MG63 (cell line): ENCODE measurements around the gene UGT1A7. TPM values are rescaled to one million over a fixed set of nuclear protein-coding genes. Genes with fewer than 3 reads are reported as not detected.

Experiments
- DNase-seq: peaks from one replicate; pipeline ENCODE4 v3.0.0-alpha.2; 2020
- H3K27me3 ChIP-seq: fragments of 250-450 bp; sonication (Bioruptor Pico); 2 replicates; pipeline ENCODE4 v1.5.1; 2020; ENCODE audit warnings: mild to moderate bottlenecking, moderate library complexity
- H3K36me3 ChIP-seq: fragments of 250-450 bp; sonication (Bioruptor Pico); 2 replicates; pipeline ENCODE4 v1.5.1; 2020; ENCODE audit warnings: mild to moderate bottlenecking, moderate library complexity
- H3K4me3 ChIP-seq: fragments of 250-450 bp; sonication (Bioruptor Pico); 2 replicates; pipeline ENCODE4 v1.5.1; 2020; ENCODE audit warnings: mild to moderate bottlenecking, moderate library complexity
- H3K9me3 ChIP-seq: fragments of 250-450 bp; sonication (Bioruptor Pico); 2 replicates; pipeline ENCODE4 v1.5.1; 2020; ENCODE audit warnings: mild to moderate bottlenecking, moderate library complexity
- total RNA-seq: library from RNA; depleted of rRNA; stranded (reverse); fragments of >200 nt; shearing (Covaris generic); gene quantifications from 2 replicates; pipeline ENCODE4 v1.2.3, GENCODE V29; 2014; ENCODE audit warnings: low replicate concordance

The UGT1A7 gene
- total RNA-seq, 1 experiment from 2014 or later, result 0.10 TPM

DNA sequence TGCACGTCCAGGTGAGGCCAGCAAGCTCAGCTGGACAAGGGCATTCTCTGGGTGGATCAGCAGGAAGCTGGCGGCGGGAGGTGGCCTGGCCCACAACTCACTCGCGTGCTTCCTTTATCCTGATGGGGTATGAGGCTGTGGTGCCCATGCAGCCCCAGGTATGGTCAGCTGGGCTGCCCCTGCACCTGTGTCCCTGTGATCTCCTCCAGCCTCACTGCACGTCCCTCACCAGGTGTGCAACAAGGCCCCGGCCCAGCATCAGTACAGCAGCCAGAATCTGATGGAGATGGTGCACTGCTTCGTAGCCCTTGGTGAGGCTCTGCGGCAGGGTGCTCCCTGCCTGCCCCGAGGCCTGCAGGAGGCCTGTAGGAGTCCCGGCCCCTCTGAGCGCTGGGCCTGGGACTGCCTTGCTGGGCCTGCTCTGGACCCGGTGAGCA lies 114.1 kb downstream of the UGT1A7 start:
- no peak overlapping the region for H3K4me3 ChIP-seq
- no peak for DNase-seq
- no peaks in the 10 kb centered on the region for H3K36me3 ChIP-seq
- no peaks in the 10 kb centered on the region for H3K9me3 ChIP-seq
- H3K27me3 ChIP-seq, result no peaks in the 10 kb centered on the region

DNA sequence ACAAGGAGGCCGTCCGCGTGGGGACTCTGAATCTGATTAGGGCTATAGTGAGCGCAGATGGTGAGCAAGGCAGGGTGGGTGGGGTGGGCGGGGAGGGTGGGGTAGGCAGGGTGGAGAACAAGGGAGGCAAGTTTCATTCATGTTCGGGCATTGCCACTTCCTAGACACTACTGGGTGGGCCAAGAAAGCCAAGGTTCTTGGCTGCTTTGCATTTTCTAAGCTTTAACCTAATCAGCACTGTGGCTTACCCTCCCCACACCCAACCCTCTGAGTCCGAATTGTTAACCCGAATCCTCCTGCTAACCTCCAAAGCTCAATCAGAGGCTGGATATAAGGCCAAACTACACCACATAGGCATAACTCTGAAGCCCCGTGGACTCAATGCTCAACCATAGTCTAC lies 114.6 kb downstream of the UGT1A7 start:
- no peak for DNase-seq

DNA sequence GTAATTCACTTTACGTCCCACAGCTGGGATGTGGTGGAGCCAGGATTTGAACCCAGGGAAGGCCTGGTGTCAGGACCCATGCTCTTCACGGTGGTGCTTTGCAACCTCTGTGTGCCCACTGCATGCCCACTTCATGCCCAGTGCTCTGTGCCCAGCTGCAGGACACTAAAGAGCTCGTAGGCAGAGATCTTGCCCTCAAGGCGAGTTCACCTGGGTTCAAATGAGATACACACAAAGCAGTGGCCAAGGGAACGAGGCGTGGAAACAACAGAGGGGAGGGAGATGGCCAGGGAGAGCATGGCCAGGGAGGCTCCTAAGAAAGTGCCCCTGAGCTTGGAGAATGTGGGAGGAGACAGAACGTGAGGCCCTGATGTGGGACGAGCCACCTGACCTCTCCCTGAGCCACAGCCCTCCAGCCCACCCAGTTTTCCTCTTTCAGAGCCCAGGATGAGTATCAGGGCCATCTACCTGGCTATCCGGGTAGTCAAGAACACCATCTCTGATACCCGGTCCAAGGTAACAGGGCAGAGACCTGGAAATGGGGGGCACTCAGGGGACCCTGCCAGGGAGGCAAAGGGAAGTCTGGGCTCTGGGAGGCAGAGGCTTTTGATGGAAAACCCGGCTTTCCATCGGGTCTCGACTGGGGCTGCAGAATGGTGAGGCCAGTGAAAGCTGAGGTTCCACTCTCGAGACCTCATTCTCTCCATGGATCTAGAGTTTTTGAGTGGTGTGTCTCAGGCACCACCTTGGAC lies 116.8 kb downstream of the UGT1A7 start:
- Histone ChIP-seq H3K4me3 (no peak overlapping the region), H3K36me3 (no peaks in the 10 kb centered on the region), H3K9me3 (no peaks in the 10 kb centered on the region), H3K27me3 (no peaks in the 10 kb centered on the region)
- no peak for DNase-seq

More for the DNA sequence above, 114.6 kb downstream of the UGT1A7 start:
- no peaks in the 10 kb centered on the region for H3K36me3 ChIP-seq
- H3K4me3 ChIP-seq, result no peak overlapping the region
- no peaks in the 10 kb centered on the region for H3K9me3 ChIP-seq
- no peaks in the 10 kb centered on the region for H3K27me3 ChIP-seq

DNA sequence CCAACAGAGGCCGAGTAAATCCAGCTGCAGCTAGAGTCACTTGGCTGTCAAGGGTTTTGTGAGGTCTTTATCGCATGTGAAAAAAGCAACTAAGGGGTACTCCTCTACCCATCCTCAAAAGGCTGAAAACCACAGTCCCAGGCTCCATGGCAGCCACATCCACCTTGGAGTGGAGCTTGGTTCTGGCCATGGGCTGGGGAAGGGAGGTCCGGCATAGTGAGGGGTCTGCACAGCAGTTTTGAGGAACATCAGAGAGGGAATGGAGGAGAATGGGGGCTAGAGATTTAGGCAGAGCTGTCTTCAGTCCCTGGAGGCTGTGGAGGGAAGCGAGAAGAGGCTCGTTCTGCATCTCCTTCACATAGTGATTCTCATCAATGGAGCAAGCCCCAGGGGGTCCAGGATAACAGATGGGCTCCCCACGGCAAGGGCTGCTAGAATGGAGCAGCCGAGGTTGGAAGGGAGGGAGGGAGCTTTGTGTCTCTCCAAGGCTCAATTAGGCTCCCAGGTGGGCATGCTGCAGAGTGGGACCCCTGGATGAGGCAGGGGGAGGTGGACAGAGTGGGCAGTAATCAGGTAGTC lies 117.5 kb downstream of the UGT1A7 start:
- no peaks in the 10 kb centered on the region for H3K36me3 ChIP-seq
- H3K27me3 ChIP-seq, result no peaks in the 10 kb centered on the region
- no peak overlapping the region for H3K4me3 ChIP-seq
- no peaks in the 10 kb centered on the region for H3K9me3 ChIP-seq
- no peak for DNase-seq

DNA sequence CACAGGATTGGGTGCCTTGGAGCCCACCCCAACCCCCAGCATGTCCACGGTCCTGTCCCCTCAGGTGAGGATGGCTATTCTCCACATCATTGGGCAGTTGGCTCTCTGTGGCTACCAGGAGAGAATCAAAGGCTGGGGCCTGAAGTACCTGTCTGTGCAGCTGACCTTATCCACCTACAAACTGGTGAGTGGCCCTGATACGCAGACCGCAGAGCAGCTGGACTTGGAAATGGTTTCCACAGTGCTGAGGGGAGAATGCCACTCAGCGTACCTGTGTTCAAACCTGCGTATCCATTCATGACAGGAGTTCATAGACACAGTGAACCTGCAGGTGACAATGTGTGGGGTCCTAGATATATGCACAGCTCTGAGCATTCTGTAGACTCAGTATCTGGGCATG lies 118.0 kb downstream of the UGT1A7 start:
- Histone ChIP-seq H3K36me3 (no peaks in the 10 kb centered on the region), H3K9me3 (no peaks in the 10 kb centered on the region), H3K27me3 (no peaks in the 10 kb centered on the region), H3K4me3 (no peak overlapping the region)
- DNase-seq, result no peak

DNA sequence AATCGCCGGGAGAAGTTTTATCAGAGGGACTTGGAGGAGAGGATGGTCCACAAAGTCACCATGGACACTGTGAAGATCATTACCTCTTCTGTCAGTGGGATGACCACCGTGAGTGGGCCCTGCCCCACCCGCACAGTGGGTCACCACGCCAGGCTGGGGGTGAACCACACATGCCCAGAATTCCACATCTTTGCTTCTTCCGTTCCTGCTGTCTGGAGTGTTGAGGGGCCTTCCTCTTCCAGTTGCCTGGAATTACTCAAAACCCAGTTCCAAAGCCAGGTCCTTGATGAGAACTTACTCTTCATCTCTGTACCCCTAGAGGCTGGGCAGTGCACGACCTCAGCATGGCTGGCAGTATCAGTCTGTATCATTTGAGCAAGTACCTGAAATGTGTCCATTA lies 118.5 kb downstream of the UGT1A7 start:
- Histone ChIP-seq H3K9me3 (no peaks in the 10 kb centered on the region), H3K36me3 (no peaks in the 10 kb centered on the region), H3K4me3 (no peak overlapping the region), H3K27me3 (no peaks in the 10 kb centered on the region)
- no peak for DNase-seq

DNA sequence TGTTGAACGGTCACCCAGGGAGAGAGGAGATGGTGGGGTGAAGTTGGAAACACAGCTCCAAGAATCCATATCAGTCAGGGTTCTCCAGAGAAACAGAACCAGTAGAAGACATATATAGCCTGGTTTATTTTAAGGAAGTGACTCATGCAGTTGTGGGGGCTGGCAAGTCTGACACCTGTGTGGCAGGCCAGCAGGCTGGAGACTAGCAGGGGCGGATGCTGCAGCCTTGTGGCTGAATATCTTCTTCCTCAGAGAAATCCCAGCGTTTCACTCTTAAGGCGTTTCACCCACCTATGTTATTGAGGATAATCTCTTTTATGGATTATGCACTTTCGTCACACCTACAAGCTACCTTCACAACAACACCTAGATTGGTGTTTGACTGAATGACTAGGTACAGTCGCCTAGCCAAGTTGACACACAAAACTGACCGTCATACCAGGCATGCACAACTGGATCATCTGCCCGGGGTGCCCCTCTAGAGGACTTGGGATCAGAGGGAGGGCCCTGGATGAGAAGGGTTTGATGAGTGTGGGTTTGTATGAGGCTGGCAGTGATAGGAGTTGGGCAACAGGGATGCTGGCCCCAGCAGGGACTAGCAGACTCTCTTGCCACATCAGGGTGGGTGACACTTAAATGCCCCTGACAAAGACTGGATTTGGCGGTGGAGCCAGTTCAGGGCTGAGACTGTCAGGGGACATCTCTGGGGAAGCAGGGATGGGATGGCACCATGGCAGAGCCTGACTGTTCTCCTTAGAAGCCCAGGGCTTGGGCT lies 119.8 kb downstream of the UGT1A7 start:
- no peaks in the 10 kb centered on the region for H3K9me3 ChIP-seq
- peak; percentile 28 for DNase-seq
- no peaks in the 10 kb centered on the region for H3K27me3 ChIP-seq
- H3K36me3 ChIP-seq, result no peaks in the 10 kb centered on the region
- no peak overlapping the region for H3K4me3 ChIP-seq

DNA sequence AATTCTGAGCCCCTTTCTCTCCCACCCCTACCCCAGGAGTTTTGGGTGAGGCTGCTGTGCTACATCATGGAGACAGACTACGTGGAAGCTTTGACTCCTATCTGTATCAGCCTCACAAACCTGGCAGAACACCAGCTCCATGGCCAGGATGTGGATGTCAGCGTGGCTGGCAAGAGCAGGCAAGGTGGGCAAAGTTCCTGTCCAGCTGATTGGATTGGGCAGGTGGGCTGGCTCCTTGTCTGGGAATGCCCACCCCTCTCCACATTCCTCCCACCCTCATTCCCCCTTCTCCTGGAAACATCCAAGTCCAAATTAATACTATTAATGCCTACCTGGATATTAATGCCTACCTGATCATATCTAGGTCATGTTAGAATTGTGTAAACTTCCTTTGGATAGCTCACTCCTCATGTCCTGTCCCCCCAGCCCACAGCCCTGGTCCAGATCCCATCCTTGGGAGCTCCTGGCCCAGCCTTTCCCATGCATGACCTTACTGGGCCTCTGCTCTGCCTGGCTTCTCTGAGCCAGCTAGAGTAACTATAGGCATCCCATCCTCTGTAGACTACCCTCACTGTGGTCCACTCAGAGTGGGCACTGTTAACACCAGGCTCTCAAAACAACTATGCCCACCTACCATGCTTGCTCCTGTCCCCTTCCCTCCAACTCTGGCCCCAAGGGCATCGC lies 120.6 kb downstream of the UGT1A7 start:
- H3K4me3 ChIP-seq, result no peak overlapping the region
- H3K9me3 ChIP-seq, result no peaks in the 10 kb centered on the region
- no peaks in the 10 kb centered on the region for H3K36me3 ChIP-seq
- H3K27me3 ChIP-seq, result no peaks in the 10 kb centered on the region
- no peak for DNase-seq

DNA sequence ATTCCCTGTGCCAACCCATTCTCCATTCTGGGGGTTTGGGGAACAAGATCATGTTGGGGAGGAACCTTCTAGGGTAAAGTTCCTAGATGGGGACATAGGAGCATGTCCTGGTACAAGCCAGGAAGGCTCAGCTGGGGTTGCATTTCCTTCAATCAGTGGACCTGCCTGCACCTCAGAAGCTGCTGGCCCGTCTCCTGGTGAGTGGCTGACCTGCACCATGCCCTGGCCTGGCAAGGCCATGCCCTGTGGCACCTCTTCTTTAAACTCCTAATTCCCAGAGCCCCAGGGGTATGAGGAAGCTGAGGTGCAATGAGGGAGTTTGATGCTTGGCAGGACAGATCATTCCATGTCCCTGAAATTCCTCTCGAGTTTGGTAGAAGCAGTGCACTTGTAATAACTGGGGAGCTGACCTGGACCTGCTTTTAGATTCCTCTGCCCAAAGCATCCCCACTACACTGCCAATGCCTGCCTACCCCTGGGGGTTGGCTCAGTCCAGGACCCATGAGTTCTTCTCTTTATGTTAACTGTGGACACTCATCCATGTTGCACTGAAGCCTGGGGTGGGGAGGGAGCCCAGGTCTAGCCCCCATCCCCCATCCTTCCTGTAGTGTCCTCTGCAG lies 121.7 kb downstream of the UGT1A7 start:
- no peaks in the 10 kb centered on the region for H3K9me3 ChIP-seq
- H3K27me3 ChIP-seq, result no peaks in the 10 kb centered on the region
- H3K36me3 ChIP-seq, result no peaks in the 10 kb centered on the region
- no peak overlapping the region for H3K4me3 ChIP-seq
- DNase-seq, result no peak

DNA sequence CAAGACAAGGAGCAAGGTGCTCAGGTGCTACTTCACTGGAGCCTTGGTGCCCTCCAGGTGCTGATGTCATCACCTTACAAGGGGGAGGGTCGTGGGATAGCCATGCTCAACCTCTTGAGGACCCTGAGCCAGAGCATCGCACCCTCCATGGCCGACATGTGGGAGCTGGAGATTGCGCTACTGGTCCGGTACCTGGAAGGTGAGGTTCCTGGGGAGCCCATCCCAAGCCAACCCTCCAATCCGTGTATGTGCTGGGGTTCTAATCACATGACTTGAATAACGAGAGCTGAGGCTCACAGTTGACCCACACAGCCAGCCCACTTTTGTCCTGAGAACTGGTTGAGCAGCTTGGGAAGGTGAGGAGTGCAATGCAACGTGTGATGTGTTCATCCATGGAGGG lies 122.3 kb downstream of the UGT1A7 start:
- Histone ChIP-seq H3K9me3 (no peaks in the 10 kb centered on the region), H3K27me3 (no peaks in the 10 kb centered on the region), H3K36me3 (no peaks in the 10 kb centered on the region), H3K4me3 (no peak overlapping the region)
- no peak for DNase-seq

DNA sequence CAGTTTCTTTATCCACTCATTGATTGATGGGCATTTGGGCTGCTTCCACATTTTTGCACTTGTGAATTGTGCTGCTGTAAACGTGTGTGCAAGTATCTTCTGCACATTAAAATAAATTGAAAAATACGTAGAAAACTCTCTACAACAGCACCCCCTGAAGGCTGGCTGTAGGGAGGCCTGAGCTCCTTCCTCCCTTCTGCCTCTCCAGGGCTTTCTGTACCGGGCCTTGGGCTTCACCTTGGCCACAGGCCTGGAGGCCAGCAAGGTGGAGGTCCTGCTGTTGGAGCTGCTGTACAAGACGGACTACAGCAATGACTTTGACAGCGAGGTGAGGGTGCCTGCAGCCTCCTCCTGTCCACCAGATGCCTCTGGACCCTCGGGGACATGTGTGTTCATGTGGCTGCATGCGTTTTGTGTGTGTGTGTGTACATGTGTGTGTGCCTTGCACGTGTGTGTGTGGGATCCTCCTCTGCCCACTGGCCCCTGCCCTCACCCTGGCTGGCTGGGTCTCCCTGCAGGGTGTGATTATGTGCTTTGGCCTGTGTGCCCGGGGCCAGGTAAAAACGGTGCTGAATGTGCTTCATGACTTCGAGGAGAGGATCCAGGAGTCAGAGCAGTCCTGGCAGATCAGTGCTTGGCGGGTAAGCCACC lies 125.6 kb downstream of the UGT1A7 start:
- Histone ChIP-seq H3K36me3 (no peaks in the 10 kb centered on the region), H3K9me3 (no peaks in the 10 kb centered on the region), H3K27me3 (no peaks in the 10 kb centered on the region), H3K4me3 (no peak overlapping the region)
- DNase-seq, result no peak

DNA sequence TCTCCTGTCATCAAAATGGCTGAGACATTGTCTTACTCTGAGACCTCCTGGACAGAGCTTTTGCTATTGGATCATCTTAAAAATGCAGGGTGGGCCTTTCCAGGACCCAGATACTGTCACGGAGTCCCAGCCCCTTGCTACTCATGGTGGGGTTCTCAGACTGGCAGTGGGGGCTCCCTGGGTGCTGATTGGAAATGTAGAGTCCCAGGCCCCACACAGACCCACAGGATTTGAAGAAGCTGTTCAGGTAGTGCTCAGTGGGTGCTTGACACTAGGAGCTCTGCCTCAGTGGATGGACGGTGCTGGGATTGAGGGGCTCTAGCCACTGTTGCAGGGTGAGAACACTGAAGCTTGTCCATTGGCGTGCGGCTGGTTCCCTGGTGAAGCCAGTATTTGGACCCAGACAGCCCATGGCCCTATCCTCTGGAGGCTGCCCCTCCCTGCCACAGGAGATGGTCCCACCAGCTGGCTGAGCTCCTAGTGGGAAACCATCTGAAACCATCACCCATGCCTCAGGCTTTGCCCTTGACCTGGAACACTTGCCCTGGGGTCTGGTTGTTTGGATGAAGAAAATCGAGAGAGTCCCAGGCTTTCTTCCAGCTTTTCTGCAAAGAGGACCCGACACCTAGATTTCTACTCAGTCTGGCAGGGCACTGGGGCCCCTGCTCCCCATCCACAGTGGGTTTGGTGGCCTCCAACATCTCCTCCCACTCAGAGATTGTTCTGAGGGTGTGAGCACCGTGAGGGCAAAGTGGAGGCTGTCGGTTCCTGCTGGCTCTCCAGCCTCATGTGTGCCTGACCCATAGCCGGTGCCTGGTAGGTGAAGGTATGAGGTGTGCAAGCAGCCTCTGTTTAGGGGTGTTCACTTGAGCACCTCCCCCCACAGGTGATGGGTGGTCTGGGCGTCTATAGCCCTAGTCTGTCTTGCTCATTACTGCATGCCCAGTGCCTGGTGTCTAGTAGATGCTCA lies 126.5 kb downstream of the UGT1A7 start:
- DNase-seq, result no peak
- Histone ChIP-seq H3K27me3 (no peaks in the 10 kb centered on the region), H3K36me3 (no peaks in the 10 kb centered on the region), H3K4me3 (no peak overlapping the region), H3K9me3 (no peaks in the 10 kb centered on the region)

DNA sequence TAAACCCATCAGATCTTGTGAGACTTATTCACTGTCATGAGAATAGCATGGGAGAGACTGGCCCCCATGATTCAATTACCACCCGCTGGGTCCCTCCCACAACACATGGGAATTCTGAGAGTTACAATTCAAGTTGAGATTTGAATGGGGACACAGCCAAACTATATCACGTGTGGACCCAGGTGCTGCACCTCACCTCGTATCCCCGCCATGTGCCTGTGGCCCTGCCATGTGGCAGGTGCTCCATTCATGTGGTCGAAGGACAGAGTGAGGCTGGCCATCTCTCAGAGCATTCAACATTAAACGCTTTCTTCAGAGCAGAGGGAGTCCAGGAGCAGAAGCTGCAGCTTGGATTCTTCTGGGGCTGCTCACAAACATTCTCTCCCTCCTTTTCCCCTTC lies 128.7 kb downstream of the UGT1A7 start:
- H3K9me3 ChIP-seq, result no peaks in the 10 kb centered on the region
- H3K36me3 ChIP-seq, result no peaks in the 10 kb centered on the region
- no peaks in the 10 kb centered on the region for H3K27me3 ChIP-seq
- DNase-seq, result no peak
- no peak overlapping the region for H3K4me3 ChIP-seq

DNA sequence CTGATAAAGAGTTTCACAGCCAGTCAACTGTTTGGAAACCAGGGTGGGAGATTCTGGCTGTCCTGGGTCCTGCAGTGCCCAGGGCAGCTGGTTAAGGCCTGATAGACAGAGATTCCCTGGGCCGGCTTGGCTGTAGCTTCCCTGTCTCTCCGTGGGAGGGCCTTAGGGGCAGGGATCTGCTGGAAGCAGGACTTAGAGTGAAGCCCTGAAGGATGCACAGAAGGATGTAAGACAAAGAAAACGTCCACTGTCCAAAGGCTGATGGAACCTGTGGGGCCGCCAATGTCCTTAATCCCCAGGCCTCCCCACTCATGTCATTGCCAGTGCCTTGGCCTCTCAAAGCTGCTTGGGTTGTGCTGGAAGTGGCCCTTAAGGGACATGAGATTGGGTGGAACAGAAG lies 129.4 kb downstream of the UGT1A7 start:
- H3K27me3 ChIP-seq, result no peaks in the 10 kb centered on the region
- no peaks in the 10 kb centered on the region for H3K9me3 ChIP-seq
- no peak overlapping the region for H3K4me3 ChIP-seq
- H3K36me3 ChIP-seq, result no peaks in the 10 kb centered on the region
- no peak for DNase-seq

DNA sequence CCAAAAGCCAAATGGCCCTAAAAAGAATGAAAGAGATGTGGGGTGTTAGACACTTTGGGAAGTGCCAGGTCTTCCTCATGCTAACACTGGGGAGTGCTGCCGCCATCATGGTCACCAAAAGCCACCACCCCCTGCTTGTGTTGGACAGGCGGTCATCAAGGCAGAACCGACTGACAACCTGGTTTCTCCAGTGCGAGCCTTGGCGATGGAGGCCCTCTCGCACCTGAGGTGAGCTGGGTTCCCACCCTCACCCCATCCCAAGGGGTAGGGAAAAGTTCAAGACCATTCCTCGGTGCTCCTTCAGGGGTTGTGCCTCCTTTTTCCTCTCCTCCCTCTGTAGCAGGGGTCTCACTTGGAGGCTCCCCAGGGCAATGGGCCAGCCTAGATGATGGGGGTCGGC lies 130.0 kb downstream of the UGT1A7 start:
- Histone ChIP-seq H3K4me3 (no peak overlapping the region), H3K27me3 (no peaks in the 10 kb centered on the region), H3K36me3 (no peaks in the 10 kb centered on the region), H3K9me3 (no peaks in the 10 kb centered on the region)
- DNase-seq, result no peak
